HG03432 (cell line): ENCODE results near the gene APLP1.
"Not testable (repeated sequence)": the region's sequence is repeated elsewhere in the genome, so short reads cannot be mapped to it uniquely, and the experiment has no call there.

ENCODE experiments used
- ATAC-seq: cut with Tn5 transposase; IDR thresholded peaks from one replicate; pipeline ENCODE4 v1.9.1; 2021; ENCODE audit warnings: mild to moderate bottlenecking, moderate library complexity; ENCODE audit not compliant: unreplicated experiment

The APLP1 gene

DNA sequence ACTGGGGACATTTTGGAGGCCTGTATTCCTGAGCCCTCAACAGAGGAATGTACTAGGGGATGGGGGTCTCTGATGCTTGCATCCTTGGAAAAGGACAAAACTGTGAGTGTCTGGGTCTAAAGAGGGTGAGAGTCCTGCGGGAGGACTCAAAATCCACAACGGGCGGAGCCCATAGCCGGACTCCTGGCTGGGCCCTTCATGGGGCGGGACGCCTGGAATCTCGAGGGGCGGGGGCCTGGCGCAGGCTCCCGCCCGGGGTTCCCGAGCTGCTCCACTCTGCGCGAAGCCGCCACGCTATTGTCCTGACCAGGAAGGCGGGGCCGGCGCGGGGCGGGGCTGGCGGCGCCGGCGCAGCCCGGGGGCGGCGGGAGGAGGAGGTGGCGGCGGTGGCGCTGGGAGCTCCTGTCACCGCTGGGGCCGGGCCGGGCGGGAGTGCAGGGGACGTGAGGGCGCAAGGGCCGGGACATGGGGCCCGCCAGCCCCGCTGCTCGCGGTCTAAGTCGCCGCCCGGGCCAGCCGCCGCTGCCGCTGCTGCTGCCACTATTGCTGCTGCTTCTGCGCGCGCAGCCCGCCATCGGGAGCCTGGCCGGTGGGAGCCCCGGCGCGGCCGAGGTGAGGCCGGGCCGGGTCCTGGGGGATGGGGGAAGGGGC is at the start of gene APLP1:
APLP1 (plus strand) TSS at position 403 of the 651 bp plus-strand sequence; CDS start at position 466, 63 bp downstream.
- peak; percentile 51 for ATAC-seq

DNA sequence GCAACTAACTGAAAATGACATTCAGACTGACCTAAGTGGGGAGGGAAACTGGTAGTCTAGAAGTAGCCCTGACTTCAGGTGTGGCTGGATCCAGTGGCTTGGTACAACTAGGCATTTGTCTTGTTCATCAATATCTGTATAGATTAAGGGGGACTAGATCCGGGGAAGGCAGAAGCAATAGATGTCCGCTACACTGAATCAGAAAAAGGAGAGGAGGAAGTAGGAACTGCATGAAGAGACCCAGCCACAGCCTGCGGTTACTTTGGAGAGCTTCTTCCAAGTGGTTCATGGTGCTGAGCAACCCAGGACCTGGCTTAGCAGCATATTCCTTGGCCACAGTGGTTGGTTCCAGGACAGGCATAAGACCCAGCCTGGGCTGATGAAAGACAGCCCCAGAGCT is 45.8 kb upstream of the APLP1 start:
- ATAC-seq = no peak

DNA sequence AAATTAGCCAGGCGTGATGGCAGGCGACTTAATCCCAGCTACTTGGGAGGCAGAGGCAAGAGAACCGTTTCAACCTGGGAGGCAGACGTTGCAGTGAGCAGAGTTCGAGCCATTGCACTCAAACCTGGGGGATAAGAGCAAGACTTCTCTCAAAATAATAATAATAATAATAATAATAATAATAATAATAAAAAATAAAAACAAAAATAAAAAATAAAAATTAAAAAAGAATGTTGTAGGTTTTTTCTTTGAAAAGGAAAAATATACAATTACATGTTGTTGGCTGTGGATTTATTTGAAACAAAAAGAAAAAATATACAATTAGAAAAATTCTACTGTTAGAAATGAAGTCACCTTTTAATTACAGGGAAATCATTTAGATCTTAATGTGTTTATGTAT is 44.2 kb upstream of the APLP1 start:
- no peak for ATAC-seq

DNA sequence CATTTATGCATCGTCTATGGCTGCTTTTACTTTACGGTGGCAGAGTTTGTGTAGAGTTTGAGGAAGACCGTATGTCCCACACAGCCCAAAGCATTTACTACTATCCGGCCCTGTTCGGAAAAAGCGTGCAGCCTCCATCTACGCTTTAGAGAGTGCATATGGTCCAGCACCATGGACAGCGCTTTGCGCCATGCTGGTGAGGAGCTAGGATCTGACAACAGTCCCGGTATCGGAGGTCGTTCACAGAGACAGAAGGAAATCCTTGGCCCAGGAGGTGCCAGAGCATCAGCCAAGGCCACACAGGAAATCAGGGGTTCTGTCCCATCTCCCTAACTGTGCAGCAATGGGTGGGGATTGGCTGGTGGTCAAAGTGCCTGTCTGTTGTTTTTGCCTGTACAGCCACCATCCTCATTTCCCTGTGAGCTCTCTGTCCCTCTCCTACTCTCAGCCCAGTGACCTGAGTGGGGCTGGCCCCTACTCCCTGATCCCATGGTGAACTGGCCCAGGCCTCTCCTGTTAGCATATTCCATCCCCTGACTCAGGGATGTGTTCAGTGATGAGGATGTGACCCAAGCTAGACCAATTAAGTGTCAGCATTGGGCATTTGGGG is 39.6 kb upstream of the APLP1 start:
- ATAC-seq = no peak

DNA sequence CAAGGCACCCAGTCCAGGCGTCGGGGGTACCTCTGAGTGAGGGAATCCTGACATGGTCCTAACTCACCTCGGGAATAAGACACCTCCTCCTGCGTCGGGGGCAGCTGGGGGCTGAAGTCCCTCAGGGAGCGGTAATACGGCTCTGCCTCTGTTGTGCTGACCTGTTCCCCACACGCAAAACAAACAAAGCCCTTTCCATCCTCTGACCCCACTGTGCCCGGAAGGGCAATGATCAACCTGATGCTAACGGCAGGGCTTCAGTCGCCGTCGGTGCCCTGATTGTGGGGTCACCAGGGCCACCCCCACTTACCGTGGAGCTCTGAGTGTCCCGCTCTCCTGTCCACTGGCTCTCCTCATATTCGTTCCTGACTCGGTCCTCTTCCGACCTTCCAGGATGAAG is 37.4 kb upstream of the APLP1 start:
- ATAC-seq = no peak

DNA sequence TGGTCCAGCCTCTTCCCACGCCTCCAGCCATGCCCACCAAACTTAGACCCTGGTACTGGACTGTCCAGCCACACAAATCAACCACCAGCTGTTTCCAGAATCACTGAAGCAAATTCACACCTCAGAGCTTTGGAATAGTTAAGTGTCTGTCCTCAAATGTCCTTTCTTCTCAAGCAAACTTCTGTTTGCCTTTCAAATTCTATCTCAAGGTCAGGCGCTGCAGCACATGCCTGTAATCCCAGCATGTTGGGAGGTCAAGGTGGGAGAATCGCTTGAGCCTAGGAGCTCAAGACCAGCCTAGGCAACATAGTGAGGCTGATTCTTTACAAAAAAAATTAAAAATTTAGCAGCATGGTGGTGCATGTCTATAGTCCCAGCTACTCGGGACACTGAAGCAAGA is 36.3 kb upstream of the APLP1 start:
- ATAC-seq = no peak

DNA sequence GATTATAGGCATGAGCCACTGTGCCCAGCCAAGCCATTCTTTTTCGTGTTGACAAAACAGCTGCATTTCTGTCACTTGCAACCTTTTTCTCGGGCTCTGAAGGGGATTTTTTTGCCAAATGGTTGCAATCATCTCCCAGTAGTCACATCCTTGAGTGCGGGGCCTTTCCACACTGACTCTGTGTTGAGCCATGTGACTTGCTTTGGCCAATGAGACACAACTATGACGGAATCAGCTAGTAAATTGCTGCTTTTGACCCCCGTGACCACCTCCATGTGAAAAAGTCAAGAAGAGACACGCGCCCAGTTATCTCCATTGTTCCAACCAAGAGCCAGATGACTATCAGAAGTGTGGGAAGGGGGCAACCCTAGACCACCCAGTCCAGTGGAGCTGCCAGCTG is 34.4 kb upstream of the APLP1 start:
- no peak for ATAC-seq

DNA sequence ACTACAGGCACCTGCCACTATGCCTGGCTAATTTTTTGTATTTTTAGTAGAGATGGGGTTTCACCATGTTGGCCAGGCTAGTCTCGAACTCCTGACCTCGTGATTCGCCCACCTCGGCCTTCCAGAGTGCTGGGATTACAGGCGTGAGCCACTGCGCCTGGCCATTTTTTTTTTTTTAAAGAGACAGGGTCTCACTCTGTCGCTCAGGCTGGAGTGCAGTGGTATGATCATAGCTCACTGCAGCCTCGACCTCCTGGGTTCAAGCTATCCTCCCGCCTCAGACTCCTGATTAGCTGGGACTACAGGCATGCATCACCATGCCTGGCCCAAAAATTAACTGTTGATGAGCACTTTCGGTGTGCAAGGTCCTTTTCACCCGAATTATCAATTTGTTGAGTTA is 32.3 kb upstream of the APLP1 start:
- ATAC-seq = not testable (repeated sequence)

DNA sequence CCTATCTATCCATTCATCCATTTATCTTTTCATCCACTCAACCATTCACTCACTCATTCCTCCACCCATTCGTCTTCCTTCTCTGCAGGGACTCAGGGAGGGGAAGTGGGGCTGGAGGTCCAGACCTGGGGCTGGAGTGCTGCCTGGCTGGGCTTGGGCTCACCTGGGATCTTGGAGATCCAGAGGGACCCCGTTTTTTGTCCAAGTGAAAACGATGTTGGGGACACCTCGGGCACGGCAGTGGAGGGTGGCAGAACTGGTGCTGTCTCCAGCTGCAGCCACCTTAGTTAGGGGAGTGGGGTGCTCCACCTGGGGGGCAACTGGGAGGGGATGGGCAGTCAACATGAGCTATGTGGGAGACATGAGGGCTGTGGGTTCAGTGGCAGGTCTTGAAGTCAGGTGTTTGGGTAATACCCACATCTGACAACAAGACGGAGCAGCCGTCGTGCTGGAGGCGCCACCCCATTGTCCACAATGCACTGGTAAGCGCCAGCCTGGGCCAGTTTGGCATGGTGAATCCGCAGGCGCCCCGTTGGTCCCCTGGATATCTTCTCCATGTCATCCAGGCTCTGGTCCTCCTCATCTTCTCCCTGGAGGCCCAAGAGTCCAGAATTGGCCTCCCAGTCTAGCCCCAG is 26.3 kb upstream of the APLP1 start:
- ATAC-seq = no peak

DNA sequence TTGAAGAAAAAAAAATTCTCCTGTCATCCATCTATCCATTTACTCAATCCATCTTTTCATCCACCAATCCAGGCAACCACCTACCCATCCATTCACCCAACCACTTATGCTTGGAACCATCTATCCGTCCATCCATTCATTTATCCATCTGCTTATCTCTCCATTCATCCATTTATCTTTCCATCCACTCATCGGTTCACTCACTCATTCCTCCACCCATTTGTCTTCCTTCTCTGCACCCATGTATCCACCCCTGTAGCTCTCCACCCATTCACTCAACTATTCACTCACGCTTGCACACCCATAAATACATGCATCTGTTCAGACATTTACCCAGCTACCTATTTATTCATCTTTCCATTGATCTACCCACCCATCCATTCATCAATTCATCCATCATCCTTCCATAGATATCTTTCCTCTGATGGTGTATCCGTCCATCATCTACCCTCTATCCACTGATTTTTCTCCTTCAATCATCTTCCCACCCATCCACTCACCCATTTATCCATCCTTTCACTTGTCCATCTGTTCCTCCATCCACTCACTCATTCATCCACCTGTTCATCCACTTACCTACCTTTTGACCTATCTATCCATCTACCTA is 25.6 kb upstream of the APLP1 start:
- ATAC-seq = no peak

DNA sequence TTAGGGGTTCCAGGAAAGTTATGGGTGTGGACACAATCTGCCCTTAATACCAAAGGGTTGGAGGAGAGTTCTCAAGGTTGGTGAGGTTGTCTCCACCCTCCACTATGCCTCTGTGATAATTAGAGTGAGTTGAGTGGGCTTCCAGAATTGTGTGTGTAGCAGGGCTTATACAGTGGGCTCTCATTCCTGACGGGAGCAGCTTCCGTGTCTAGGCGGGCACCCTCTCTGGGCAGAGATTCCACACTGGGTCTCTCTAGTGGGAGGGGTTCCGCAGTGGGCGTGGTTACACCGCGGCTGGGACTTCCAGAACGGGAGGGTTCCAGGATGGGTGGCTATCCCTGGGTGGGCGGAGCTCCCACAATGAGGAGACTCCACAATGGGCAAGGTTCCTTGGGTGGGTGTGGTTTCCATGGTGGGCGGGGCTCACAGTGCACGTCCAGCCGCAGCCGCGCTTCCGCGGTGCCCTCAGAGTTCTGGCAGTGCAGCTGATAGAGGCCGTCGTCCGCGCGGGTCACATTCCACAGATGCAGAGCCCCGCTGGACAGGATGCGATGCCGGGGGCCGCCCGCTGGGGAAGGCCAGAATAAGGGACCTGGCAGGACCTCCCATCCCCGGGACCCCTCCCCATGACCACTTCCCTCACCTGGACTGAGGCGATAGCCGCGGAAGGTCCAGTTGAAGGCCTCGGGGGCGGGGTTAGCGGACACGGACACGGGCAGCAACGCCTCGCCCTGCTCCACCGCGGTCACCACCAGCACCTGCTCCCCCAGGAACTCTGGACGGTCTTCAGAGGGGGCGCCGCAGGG is 24.5 kb upstream of the APLP1 start:
- no peak for ATAC-seq

DNA sequence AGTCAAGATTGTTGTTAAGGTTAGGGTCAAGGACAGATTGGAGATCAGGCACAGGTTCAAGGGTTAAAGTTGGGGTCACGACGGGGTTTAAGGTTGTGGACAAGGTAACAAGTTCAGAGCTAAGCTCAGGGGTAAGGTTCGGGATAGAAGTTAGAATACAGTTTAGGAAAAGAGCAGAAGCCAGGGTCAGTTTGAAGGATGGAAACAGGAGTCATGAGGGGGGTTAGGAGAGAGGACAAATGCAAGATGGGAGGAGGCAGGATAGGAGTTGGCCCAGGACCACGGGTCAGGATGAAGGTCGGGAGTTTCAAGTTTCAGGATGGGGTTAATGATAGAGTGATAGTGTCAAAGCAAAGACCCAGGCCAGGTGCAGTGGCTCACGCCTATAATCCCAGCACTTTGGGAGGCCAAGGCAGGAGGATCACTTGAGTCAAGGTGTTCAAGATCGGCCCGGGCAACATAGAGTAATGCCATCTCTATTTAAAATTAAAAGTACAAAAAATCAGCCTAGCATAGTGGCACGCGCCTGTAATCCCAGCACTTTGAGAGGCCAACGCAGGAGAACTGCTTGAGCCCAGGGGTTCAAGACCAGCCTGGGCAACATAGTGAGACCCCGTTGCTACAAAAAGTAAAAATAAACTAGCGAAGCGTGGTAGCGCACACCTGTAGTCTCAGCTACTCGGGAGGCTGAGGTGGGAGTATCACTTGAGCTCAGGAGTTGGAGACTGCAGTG is 23.7 kb upstream of the APLP1 start:
- ATAC-seq = no peak

DNA sequence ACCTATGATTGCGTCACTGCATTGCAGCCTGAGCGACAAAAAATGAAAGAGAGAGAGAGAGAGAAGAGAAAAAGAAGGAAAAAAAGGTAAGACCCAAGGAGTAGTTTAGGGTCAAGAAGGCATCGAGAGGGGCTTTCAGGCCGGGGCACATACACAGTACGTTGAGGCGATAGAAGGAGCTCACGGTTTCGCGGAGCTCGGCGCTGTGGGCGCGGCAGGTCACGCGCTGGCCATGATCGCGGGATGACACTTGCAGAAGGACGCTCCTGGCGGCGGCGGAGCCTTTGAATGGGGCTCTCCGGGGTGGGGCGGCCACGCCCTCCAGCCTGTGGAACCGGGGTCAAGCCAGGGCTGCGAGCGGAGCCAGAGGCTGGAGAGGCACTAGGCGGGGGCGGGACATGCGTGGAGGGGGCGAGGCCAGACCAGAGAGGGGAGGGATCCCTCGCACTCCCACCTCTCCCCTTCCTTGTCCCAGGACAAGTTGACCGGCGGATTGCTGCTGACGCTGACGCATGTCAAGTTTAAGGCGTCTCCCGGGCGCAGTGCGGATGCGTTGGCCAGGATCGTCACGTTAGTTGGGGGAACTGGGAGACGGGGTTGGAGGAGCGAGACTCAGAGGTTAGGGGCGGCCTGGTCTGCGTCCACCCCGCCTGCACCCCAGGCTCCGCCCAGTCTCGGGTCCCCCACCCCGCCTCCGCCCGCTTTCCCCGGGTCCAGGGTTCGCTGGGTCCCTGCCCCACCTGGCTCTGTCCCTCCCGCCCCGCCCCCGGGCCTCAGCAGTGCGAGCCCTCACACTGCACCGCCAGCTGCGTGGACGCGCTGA is 22.9 kb upstream of the APLP1 start:
- no peak for ATAC-seq

DNA sequence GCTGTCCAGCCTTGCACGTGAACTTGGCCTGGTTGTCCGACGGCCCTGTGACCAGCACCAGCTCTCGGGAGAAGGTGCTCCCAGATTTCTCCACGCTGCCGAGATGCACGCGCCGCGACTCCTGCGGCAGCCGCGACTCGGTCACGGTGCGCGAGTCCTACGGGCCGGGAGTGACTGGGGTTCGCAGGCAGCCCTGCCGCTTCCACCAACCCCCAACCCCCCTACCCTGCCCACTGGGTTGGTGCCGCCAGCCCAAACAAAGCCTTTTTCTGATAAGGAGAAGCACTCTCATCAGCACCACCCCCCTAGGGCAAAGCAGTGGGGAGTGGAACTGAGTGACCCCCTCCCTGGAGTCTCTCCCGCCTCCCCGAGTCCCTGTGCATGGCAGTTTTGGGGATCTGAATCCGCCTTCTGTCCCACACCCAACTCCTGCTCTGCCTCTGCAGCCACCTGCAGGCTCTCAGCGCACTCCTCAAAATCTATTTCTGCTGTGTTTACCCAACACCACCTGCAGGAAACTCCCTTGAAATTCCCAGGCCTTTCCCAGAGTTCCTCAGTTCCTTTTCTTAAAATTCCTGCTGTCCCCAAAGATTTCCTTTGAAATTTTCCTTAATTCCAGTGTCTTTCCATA is 22.2 kb upstream of the APLP1 start:
- no peak for ATAC-seq

DNA sequence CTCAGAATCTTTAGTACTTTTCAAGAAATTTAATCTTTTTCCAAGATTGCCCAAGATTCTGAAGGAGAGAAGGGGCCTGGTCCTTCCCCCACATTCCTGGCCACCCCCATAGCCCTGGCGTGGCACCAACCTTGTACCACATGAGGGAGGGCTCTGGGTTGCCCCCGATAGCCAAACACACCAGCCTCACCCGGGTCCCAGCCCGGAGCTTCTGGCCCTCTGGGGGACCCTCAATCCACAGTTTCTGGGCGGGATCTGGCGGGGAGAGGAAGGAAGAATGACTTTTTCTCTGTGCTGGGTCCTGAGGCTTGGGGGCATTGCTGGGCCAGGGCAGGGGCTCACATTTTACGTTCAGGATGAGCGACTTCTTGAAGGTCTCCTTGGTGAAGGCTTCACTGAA is 20.5 kb upstream of the APLP1 start:
- ATAC-seq = no peak

DNA sequence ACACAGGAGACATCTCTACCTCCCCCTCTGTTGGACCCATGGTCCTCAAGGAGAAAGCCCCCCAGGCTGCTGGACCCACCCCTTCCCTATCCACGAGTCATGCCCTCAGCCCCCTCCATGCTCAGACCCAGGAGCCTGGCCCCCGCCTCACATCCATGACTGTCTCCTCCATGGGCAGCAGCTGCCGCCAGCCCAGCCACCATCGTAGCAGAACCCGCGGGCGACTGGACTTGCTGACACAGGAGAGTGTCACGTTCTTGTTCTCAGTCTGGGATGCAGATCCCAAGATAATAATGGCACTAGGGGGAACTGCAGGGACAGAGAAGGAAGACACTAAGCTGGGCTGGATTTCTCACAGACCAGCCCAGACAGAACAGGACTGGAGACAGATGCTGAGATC is 19.9 kb upstream of the APLP1 start:
- no peak for ATAC-seq

DNA sequence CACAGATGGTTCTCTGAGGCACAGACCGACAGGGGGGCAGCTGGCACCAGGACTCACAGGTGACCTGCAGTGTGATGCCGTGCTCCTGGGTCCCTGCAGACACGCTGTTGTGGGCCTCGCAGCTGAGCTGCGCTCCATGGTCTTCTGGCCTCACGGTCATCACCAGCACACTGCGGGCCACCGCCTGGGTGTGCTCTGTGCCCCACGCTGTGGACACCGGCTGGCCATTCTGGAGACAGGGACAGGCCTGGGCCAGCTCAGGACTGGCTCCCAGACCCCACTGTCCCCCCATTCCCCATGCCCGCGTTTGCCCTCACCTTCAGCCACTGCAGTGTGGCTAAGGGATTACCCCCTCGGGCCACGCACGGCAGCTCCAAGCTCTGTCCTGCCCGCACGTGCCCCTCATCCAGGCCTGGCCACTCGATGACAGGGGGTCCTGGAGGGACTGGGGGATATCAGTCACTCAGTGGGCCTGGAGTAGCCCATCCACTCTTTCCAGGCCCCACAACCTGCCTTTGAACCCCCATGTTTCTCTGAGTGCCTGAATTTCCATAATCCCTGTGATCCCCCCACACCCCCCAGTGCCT is 19.4 kb upstream of the APLP1 start:
- ATAC-seq = no peak

DNA sequence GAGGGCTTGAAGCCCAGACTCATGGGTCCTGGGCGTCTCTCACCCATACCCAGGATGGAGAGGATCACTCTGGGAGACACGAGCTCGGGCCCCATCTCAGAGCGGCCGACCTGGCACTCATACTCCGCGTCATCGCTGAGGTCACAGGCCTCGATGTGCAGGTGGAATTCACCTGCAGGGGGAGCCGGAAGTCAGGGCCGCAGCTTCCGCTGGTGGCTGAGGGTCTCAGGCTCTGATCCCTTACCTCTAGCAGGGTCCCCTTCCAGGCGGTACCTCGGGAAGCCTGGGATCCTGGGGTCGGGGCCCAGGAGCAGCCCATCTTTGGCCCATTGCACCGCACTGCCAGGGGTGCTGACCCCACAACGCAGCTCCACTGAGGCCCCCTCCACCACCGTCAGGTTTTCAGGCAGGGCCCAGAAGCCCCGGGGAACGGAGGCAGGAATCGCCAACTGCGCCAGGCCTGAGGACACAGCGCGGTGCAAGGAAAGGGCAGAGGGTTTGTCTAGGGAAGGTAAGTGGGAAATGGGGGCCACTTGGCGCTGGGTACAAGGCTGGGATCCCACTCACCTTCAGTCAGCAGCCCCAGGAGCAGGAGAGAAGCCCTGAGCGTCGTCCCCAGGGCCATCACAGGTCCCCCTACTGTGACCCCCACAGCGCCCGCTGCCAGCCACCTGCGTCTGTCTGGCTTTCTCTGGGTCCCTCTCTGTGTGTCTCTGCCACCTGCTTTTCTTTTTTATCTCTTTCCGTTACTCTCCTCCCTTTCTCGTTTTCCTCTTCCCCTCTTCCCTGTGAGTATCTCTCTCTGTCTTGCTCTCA is 17.0 kb upstream of the APLP1 start:
- no peak for ATAC-seq
